ENCODE data around the gene PRKACB.

GRCh38 chr1:84116558-84116957 is 27.5 kb upstream of the PRKACB start:
- TF ChIP-seq CTCF (optimal IDR thresholded peaks at IDR 0.05 in 1 of 3, IDR thresholded peaks at IDR 0.05 in 1 of 3, conservative IDR thresholded peaks at IDR 0.05 in 1 of 3; ENCODE audit: extremely low read depth in 1 of 3, insufficient read depth in 2 of 3, low read length in 3 of 3) (no peak), EZH2 (IDR thresholded peaks at IDR 0.05; ENCODE audit: low read length) (no peak)
